DOHH2 (cell line): Measurements from ENCODE around the gene CORO6.
A peak's percentile ranks its signal among the peaks of the same experiment; 100 is the strongest.

Experiments used
- H3F3A ChIP-seq: fragments of 200-600 bp; sonication (generic), shearing (Covaris generic); 2 replicates; pipeline ENCODE4 v1.6.0; 2016; ENCODE audit warnings: antibody characterized with exemption, mild to moderate bottlenecking; ENCODE audit not compliant: control insufficient read depth, insufficient read depth
- H3K27ac ChIP-seq: fragments of 200-600 bp; sonication (generic); 2 replicates; pipeline ENCODE4 v1.5.1; 2014; ENCODE audit warnings: low read depth, mild to moderate bottlenecking, low read length, moderate library complexity
- H3K27me3 ChIP-seq: fragments of 200-600 bp; sonication (generic); 2 replicates; pipeline ENCODE4 v1.6.1; 2014; ENCODE audit warnings: mild to moderate bottlenecking, low read length, mixed read lengths; ENCODE audit not compliant: control insufficient read depth
- H3K36me3 ChIP-seq: fragments of 200-600 bp; sonication (generic); 2 replicates; pipeline ENCODE4 v1.6.1; 2014; ENCODE audit warnings: mild to moderate bottlenecking, low read length, moderate library complexity, mixed read lengths; ENCODE audit not compliant: control insufficient read depth
- H3K4me1 ChIP-seq: fragments of 200-600 bp; sonication (generic); 2 replicates; pipeline ENCODE4 v1.6.1; 2014; ENCODE audit warnings: mild to moderate bottlenecking, low read length, mixed read lengths; ENCODE audit not compliant: control insufficient read depth
- H3K4me2 ChIP-seq: fragments of 200-600 bp; sonication (generic); 2 replicates; pipeline ENCODE4 v1.6.0; 2014; ENCODE audit warnings: mild to moderate bottlenecking, low read length, moderate library complexity
- H3K4me3 ChIP-seq: fragments of 200-600 bp; sonication (generic); 2 replicates; pipeline ENCODE4 v1.5.1; 2014; ENCODE audit warnings: mild to moderate bottlenecking, low read length, mixed read lengths
- H3K79me2 ChIP-seq: fragments of 200-600 bp; sonication (generic); 2 replicates; pipeline ENCODE4 v1.6.1; 2014; ENCODE audit warnings: mild to moderate bottlenecking, low read length, mixed read lengths; ENCODE audit not compliant: control insufficient read depth
- H3K9me2 ChIP-seq: fragments of 200-600 bp; sonication (generic); replicated peaks from 2 replicates; pipeline ENCODE4 v1.6.1; 2014; ENCODE audit warnings: mild to moderate bottlenecking, low read length, mixed read lengths; ENCODE audit not compliant: control insufficient read depth
- H3K9me3 ChIP-seq: fragments of 200-600 bp; sonication (generic); 2 replicates; pipeline ENCODE4 v1.6.1; 2014; ENCODE audit warnings: antibody characterized with exemption, low read length, mixed read lengths; ENCODE audit not compliant: control insufficient read depth, insufficient read depth
- H4K20me1 ChIP-seq: fragments of 200-600 bp; sonication (generic); 2 replicates; pipeline ENCODE4 v1.6.0; 2014; ENCODE audit warnings: low read depth, mild to moderate bottlenecking, antibody characterized with exemption, low read length, moderate library complexity; ENCODE audit not compliant: control insufficient read depth, insufficient read depth
- CTCF ChIP-seq: fragments of 200-600 bp; sonication (generic); IDR thresholded peaks from one replicate; pipeline ENCODE4 v1.5.1; 2014; ENCODE audit warnings: antibody characterized with exemption, mild to moderate bottlenecking, low read depth, low read length; ENCODE audit not compliant: poor library complexity, severe bottlenecking
- EZH2phosphoT487 ChIP-seq: fragments of 200-600 bp; sonication (generic); IDR thresholded peaks from 2 replicates; pipeline ENCODE4 v1.6.1; 2017; ENCODE audit warnings: borderline replicate concordance, mild to moderate bottlenecking, antibody characterized with exemption, low read length, moderate library complexity, mixed read lengths

The CORO6 gene

GRCh38 chr17:29588562-29589411 lies 33.9 kb downstream of the CORO6 start:
- no peaks in the 10 kb centered on the region for H3K9me2 ChIP-seq
- no peak for TF ChIP-seq CTCF
- no peak for TF ChIP-seq EZH2phosphoT487
- H3K27ac ChIP-seq = peak overlapping the region; percentile 35
- no peaks in the 10 kb centered on the region for H3K27me3 ChIP-seq
- peaks cover 78% of the 10 kb centered on the region for H3K4me1 ChIP-seq
- peaks cover 13% of the 10 kb centered on the region for H3F3A ChIP-seq
- no peaks in the 10 kb centered on the region for H3K9me3 ChIP-seq
- peaks cover 64% of the 10 kb centered on the region for H3K79me2 ChIP-seq
- peak overlapping the region; percentile 92 for H3K4me3 ChIP-seq
- H3K36me3 ChIP-seq = peaks cover 8% of the 10 kb centered on the region; the same call in 1 of the 2 replicates
- peaks cover 20% of the 10 kb centered on the region for H4K20me1 ChIP-seq
- peak overlapping the region; percentile 83 for H3K4me2 ChIP-seq

- H3K27ac ChIP-seq = peak overlapping the region; percentile 35
- H3K4me2 ChIP-seq = peak overlapping the region; percentile 83
- H3F3A ChIP-seq = peaks cover 13% of the 10 kb centered on the region
- H3K27me3 ChIP-seq = no peaks in the 10 kb centered on the region
- TF ChIP-seq EZH2phosphoT487 = no peak
- no peaks in the 10 kb centered on the region for H3K9me3 ChIP-seq
- peaks cover 15% of the 10 kb centered on the region for H3K36me3 ChIP-seq
- peaks cover 20% of the 10 kb centered on the region for H4K20me1 ChIP-seq
- H3K4me1 ChIP-seq = peaks cover 77% of the 10 kb centered on the region
- H3K4me3 ChIP-seq = peak overlapping the region; percentile 92
- peaks cover 67% of the 10 kb centered on the region for H3K79me2 ChIP-seq
- no peaks in the 10 kb centered on the region for H3K9me2 ChIP-seq
These were observed 34.6 kb downstream of the CORO6 start for GRCh38 chr17:29588017-29588561.

- Histone ChIP-seq H3K27ac (no peak overlapping the region), H3K27me3 (no peaks in the 10 kb centered on the region), H3K4me1 (peaks cover 74% of the 10 kb centered on the region), H3K79me2 (peaks cover 72% of the 10 kb centered on the region), H3K4me3 (peak overlapping the region; percentile 92), H4K20me1 (peaks cover 20% of the 10 kb centered on the region), H3F3A (peaks cover 13% of the 10 kb centered on the region), H3K4me2 (peak overlapping the region; percentile 83), H3K9me2 (no peaks in the 10 kb centered on the region), H3K9me3 (no peaks in the 10 kb centered on the region), H3K36me3 (peaks cover 20% of the 10 kb centered on the region)
- no peak for TF ChIP-seq EZH2phosphoT487
- TF ChIP-seq CTCF = no peak
These were observed 35.1 kb downstream of the CORO6 start for GRCh38 chr17:29587591-29587990.
